HG03064 (cell line): ENCODE data around the gene PAM16.

Experiments
- ATAC-seq: cut with Tn5 transposase; IDR thresholded peaks from one replicate; pipeline ENCODE4 v1.9.1; 2021; ENCODE audit warnings: low read depth; ENCODE audit not compliant: unreplicated experiment

The PAM16 gene

GRCh38 chr16:4322121-4323052, 28.7 kb downstream of the PAM16 start:
- no peak for ATAC-seq

GRCh38 chr16:4321286-4322120, 29.6 kb downstream of the PAM16 start:
- ATAC-seq = no peak

- no peak for ATAC-seq
These were observed 30.5 kb downstream of the PAM16 start for GRCh38 chr16:4320571-4321137.

- ATAC-seq = no peak
These were observed 31.4 kb downstream of the PAM16 start for GRCh38 chr16:4319454-4320421.

- ATAC-seq = no peak
These were observed 32.2 kb downstream of the PAM16 start for GRCh38 chr16:4318967-4319366.

GRCh38 chr16:4318451-4318910, 32.6 kb downstream of the PAM16 start:
- no peak for ATAC-seq

- ATAC-seq = no peak
These were observed 33.3 kb downstream of the PAM16 start for GRCh38 chr16:4317532-4318450.

- no peak for ATAC-seq
These were observed 34.1 kb downstream of the PAM16 start for GRCh38 chr16:4316864-4317531.

GRCh38 chr16:4316108-4316863, 34.8 kb downstream of the PAM16 start:
- ATAC-seq = no peak

GRCh38 chr16:4315186-4316107, 35.7 kb downstream of the PAM16 start, which contains the start of gene GLIS2:
GLIS2 (plus strand) TSS chr16:4316067; CDS start chr16:4332281, 16,214 bp downstream.
- no peak for ATAC-seq

GRCh38 chr16:4314532-4315185, 36.5 kb downstream of the PAM16 start:
- no peak for ATAC-seq

- no peak for ATAC-seq
These were observed 37.3 kb downstream of the PAM16 start for GRCh38 chr16:4313563-4314531.

- ATAC-seq = no peak
These were observed 41.3 kb downstream of the PAM16 start for GRCh38 chr16:4309833-4310266.

- no peak for ATAC-seq
These were observed 41.9 kb downstream of the PAM16 start for GRCh38 chr16:4309102-4309832.
